ENCODE data around the gene MAMDC4. TPM values are rescaled to one million over a fixed set of nuclear protein-coding genes. Genes with fewer than 3 reads are reported as not detected.

MAMDC4 gene
- total and polyA plus RNA-seq, 2 of the 8 experiments (the other 6 are each of a cell fraction or from before 2014, with no cell fraction given): 3.1 to 4.5 TPM

DNA sequence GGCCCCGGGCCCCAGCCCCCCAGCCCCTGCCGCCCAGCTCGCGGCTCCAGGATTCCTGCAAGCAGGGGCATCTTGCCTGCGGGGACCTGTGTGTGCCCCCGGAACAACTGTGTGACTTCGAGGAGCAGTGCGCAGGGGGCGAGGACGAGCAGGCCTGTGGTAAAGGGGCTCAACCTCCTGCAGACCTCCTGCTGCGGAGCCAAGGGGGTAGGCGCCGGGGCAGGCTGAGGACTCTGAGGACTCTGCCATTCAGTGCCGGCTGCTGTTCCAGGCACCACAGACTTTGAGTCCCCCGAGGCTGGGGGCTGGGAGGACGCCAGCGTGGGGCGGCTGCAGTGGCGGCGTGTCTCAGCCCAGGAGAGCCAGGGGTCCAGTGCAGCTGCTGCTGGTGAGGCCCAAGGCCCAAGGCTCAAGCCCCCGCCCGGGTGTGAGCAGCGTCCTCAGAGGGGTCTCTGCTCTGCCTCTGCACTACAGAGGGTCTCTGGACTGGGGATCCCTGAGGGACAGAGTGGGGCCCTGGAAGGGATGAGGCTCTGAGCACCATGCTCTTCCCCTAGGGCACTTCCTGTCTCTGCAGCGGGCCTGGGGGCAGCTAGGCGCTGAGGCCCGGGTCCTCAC is 3.4 kb downstream of the MAMDC4 start (continued):
- no peak for TF ChIP-seq NANOG (IDR thresholded peaks at IDR 0.05; ENCODE audit: insufficient read depth, low read depth, low read length, poor library complexity, severe bottlenecking)

Measured in H1 (cell line).